ENCODE results near the gene GAPDH. TPM values are rescaled to one million over a fixed set of nuclear protein-coding genes. Genes with fewer than 3 reads are reported as not detected.
A peak's percentile ranks its signal among the peaks of the same experiment; 100 is the strongest.

GAPDH gene
- total RNA-seq, 2 donors from 2014 or later = 311 to 476 TPM

- TF ChIP-seq, protein P1, sequence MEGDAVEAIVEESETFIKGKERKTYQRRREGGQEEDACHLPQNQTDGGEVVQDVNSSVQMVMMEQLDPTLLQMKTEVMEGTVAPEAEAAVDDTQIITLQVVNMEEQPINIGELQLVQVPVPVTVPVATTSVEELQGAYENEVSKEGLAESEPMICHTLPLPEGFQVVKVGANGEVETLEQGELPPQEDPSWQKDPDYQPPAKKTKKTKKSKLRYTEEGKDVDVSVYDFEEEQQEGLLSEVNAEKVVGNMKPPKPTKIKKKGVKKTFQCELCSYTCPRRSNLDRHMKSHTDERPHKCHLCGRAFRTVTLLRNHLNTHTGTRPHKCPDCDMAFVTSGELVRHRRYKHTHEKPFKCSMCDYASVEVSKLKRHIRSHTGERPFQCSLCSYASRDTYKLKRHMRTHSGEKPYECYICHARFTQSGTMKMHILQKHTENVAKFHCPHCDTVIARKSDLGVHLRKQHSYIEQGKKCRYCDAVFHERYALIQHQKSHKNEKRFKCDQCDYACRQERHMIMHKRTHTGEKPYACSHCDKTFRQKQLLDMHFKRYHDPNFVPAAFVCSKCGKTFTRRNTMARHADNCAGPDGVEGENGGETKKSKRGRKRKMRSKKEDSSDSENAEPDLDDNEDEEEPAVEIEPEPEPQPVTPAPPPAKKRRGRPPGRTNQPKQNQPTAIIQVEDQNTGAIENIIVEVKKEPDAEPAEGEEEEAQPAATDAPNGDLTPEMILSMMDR (IDR thresholded peaks at IDR 0.05) = no peak
- no peak for TF ChIP-seq POLR2A (IDR thresholded peaks at IDR 0.05)
- 85 to 94% methylated on average over 5 of the region's 5 CpGs for WGBS, 2 donors
- DNase-seq = no peak
- peaks cover 20% of the 10 kb centered on the region for H3K4me1 ChIP-seq
- H3K27me3 ChIP-seq = no peaks in the 10 kb centered on the region
- H3K9me3 ChIP-seq = no peaks in the 10 kb centered on the region
- no peak overlapping the region for H3K27ac ChIP-seq
- intact Hi-C loops (cut with DNase I) = no loop called here
- H3K4me3 ChIP-seq = no peak overlapping the region
- peaks cover 0 to 17% of the 10 kb centered on the region in 2 donors for H3K36me3 ChIP-seq (replicated peaks in 1 of 2; ENCODE audit: insufficient read depth in 1 of 2, low read depth in 2 of 2)
- ATAC-seq = no peak
These were observed 5.0 kb downstream of the GAPDH start for GRCh38 chr12:6539314-6539682.

DNA sequence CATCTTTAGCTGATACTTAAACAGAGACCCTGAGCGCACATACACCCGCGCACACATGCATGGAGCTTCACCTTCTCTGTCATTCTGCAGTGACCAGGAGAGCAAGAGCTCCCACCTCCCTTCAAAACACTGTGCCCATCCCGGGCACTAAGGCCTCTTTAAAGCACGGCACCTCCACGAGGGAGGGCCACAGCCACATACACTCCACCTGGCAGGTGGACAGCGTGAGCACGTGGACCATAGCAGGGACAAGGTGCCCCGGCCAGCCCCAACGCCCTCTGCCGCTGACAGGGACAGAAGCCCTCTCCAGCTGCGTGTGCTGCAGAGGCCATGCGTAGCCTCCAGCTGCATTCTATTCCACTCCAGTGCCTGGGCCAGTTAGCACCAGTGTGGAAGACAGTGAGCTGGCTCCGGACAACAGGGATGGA is 5.4 kb downstream of the GAPDH start:
- H3K36me3 ChIP-seq (replicated peaks in 1 of 2; ENCODE audit: insufficient read depth in 1 of 2, low read depth in 2 of 2) = peaks cover 0 to 17% of the 10 kb centered on the region in 2 donors
- no peaks in the 10 kb centered on the region for H3K9me3 ChIP-seq
- no peak overlapping the region for H3K4me3 ChIP-seq
- intact Hi-C loops (cut with DNase I) = loop anchor here (5.0 kb wide), 1 partner anchor 112 kb away; no protein-coding TSS in a partner anchor
- H3K4me1 ChIP-seq = peaks cover 20% of the 10 kb centered on the region
- no peak overlapping the region for H3K27ac ChIP-seq
- ATAC-seq (no peak), DNase-seq (no peak)
- H3K27me3 ChIP-seq = no peaks in the 10 kb centered on the region
- TF ChIP-seq, protein P1 (IDR thresholded peaks at IDR 0.05) = no peak
- 71 to 100% methylated on average over 3 to 13 of the region's 14 CpGs for WGBS, 2 donors

GRCh38 chr12:6540181-6540877 is 6.0 kb downstream of the GAPDH start:
- Histone ChIP-seq H3K27ac (peak overlapping the region in 1 of 4 donors; percentile 39), H3K36me3 (replicated peaks in 1 of 2; ENCODE audit: insufficient read depth in 1 of 2, low read depth in 2 of 2) (peaks cover 0 to 17% of the 10 kb centered on the region in 2 donors), H3K9me3 (no peaks in the 10 kb centered on the region), H3K4me1 (peaks cover 20% of the 10 kb centered on the region), H3K4me3 (no peak overlapping the region), H3K27me3 (no peaks in the 10 kb centered on the region)
- TF ChIP-seq, protein P1 (IDR thresholded peaks at IDR 0.05) = no peak
- no peak for TF ChIP-seq POLR2A (IDR thresholded peaks at IDR 0.05)
- DNase-seq = peak; percentile 46 to 62 (median 52)
- intact Hi-C loops (cut with DNase I) = loop anchor here (5.0 kb wide), 1 partner anchor 113 kb away; no protein-coding TSS in a partner anchor
- peak; percentile 51 for ATAC-seq
- 59 to 71% methylated on average over 33 to 35 of the region's 35 CpGs for WGBS, 2 donors

DNA sequence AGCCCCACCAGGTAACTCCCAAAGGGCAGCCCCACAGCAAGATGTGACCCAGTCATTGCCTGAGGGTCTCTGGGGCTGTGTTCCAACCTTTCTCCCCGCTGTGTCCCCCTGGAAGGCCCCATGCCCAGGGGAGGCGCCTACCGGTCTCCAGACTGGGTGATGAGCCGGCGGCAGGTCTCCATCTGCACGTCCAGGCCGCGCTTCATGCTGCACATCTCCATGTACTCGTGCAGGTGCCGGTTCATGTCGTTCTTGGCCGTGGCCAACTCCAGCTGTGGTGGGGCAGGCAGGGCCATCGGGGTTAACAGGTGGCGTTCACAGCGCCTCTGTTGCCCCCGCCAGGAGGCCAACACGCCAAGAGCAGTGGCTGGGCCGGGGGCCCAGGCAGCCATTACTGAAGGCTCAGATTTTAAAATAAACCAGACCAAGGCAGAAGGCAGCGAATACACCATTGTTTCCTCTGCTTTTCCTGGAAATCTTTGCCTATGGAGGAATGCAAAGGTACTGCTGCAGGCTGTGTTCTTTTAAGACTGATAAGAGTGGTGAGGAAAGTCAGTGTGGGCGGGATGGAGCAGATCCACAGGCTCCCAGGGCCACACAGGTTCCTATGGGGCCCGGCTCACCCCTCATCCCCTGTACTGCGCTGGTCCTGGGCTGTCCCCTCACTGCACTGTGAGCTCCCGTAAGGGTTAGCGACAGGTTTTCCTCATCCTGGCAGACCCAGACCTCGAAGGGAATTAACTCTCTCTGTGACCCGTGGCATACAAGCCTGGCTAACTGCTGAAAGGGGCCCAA is 7.3 kb downstream of the GAPDH start:
- TF ChIP-seq, protein P1 (IDR thresholded peaks at IDR 0.05) = no peak
- WGBS, 2 donors = 88 to 91% methylated on average over 20 to 26 of the region's 26 CpGs
- peaks cover 0 to 18% of the 10 kb centered on the region in 2 donors for H3K36me3 ChIP-seq (replicated peaks in 1 of 2; ENCODE audit: insufficient read depth in 1 of 2, low read depth in 2 of 2)
- DNase-seq (no peak), ATAC-seq (no peak)
- H3K27ac ChIP-seq = peak overlapping the region in 1 of 4 donors; percentile 39
- peaks cover 9% of the 10 kb centered on the region for H3K4me1 ChIP-seq
- intact Hi-C loops (cut with DNase I) = loop anchor here (5.0 kb wide), 1 partner anchor 114 kb away; no protein-coding TSS in a partner anchor
- no peak overlapping the region for H3K4me3 ChIP-seq
- no peaks in the 10 kb centered on the region for H3K27me3 ChIP-seq
- no peaks in the 10 kb centered on the region for H3K9me3 ChIP-seq

Data from body of pancreas (tissue), 4 donors.